ENCODE results near the gene BNC2.

DNA sequence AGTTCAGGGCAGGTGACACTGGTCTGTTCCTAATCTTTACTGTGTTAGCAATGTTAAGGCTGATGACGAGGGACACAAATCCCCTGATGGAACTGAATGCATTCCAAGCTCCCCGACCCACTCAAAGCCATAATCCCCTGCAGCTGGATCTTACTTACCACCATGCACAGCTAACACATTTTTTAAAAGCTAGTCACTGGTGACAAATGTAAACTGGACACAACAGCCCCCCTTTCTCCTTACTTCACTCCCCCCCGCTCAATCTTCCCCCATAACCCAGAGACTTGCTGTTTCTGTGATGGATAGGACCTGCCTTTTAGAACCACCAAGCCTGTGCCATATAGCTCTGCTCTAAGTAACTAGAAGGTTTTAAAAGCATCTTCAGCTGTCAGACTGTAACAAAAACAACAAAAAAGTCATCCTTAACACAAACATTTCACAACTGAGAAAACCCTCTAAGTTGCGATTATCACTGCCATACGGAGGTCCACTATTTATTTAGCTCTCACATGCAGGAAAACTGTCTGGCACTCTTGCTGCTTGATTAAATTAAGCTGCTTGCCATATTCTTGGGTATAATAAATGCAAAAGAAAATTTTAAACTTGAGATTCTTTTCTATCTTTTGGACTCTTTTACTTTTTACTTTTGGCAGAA is 44.4 kb downstream of the BNC2 start:
- TF ChIP-seq GATA3 (IDR thresholded peaks at IDR 0.05; ENCODE audit: low read depth, low read length) (no peak), GATA2 (IDR thresholded peaks at IDR 0.05; ENCODE audit: low read depth, low read length) (no peak)
